ENCODE data around the gene EAF1. TPM values are rescaled to one million over a fixed set of nuclear protein-coding genes. Genes with fewer than 3 reads are reported as not detected.
"Not testable (repeated sequence)": the region's sequence is repeated elsewhere in the genome, so short reads cannot be mapped to it uniquely, and the experiment has no call there.

The EAF1 gene
- polyA plus RNA-seq, 3 donors: 9.0 to 44.0 (median 9.1) TPM

GRCh38 chr3:15384510-15385237 is 42.7 kb upstream of the EAF1 start:
- Histone ChIP-seq H3K36me3 (replicated peaks in 1 of 2; ENCODE audit: control insufficient read depth in 1 of 2, insufficient read depth in 2 of 2, low read length in 2 of 2) (no peaks in the 10 kb centered on the region), H2AFZ (ENCODE audit: insufficient read depth, low read depth, low read length, poor library complexity, severe bottlenecking) (no peak overlapping the region), H3K27me3 (ENCODE audit: control insufficient read depth in 2 of 2, insufficient read depth in 2 of 2, low read length in 2 of 2) (no peaks in the 10 kb centered on the region), H3K4me1 (ENCODE audit: control insufficient read depth in 1 of 2, insufficient read depth in 2 of 2, low read length in 2 of 2) (peaks cover 23 to 26% of the 10 kb centered on the region in 2 donors), H3K79me2 (ENCODE audit: insufficient read depth, low read length) (no peaks in the 10 kb centered on the region), H3K27ac (ENCODE audit: low read depth in 1 of 2, low read length in 2 of 2) (no peak overlapping the region), H4K20me1 (ENCODE audit: insufficient read depth, low read length) (no peaks in the 10 kb centered on the region), H3K4me2 (replicated peaks; ENCODE audit: extremely low read depth, low read length, poor library complexity, severe bottlenecking) (no peak overlapping the region), H3K4me3 (replicated peaks in 1 of 3; ENCODE audit: low read depth in 2 of 3, low read length in 3 of 3) (no peak overlapping the region), H3K9ac (ENCODE audit: insufficient read depth, low read length, poor library complexity, severe bottlenecking) (no peak overlapping the region), H3K9me3 (replicated peaks in 1 of 2; ENCODE audit: control insufficient read depth in 1 of 2, insufficient read depth in 1 of 2, low read length in 2 of 2) (no peaks in the 10 kb centered on the region)
- Mint-ChIP-seq H3K4me1 (peaks cover 37% of the 10 kb centered on the region), H3K4me3 (no peak overlapping the region), H3K36me3 (no peaks in the 10 kb centered on the region), H3K27me3 (ENCODE audit: low read depth in 3 of 3) (peaks cover 0 to 2% (median 1%) of the 10 kb centered on the region in 3 donors), H3K9me3 (peaks cover 0 to 7% (median 3%) of the 10 kb centered on the region in 7 donors), H3K27ac (peak overlapping the region in 6 of 7 donors; percentile 4 to 75 (median 25))
- TF ChIP-seq CTCF (IDR thresholded peaks at IDR 0.05): no peak
- no peak for DNase-seq
- intact Hi-C loops (cut with micrococcal nuclease): no loop called here
- WGBS (ENCODE audit: insufficient coverage): 100% methylated on average over 2 of the region's 4 CpGs

- H3K4me2 ChIP-seq (replicated peaks; ENCODE audit: extremely low read depth, low read length, poor library complexity, severe bottlenecking); H3K9ac ChIP-seq (ENCODE audit: insufficient read depth, low read length, poor library complexity, severe bottlenecking); H3K27me3 Mint-ChIP-seq (ENCODE audit: low read depth in 3 of 3); H3K9me3 ChIP-seq (replicated peaks in 1 of 2; ENCODE audit: control insufficient read depth in 1 of 2, insufficient read depth in 1 of 2, low read length in 2 of 2); H3K27ac ChIP-seq (ENCODE audit: low read depth in 1 of 2, low read length in 2 of 2); intact Hi-C loops (cut with micrococcal nuclease); H3K27me3 ChIP-seq (ENCODE audit: control insufficient read depth in 2 of 2, insufficient read depth in 2 of 2, low read length in 2 of 2); H2AFZ ChIP-seq (ENCODE audit: insufficient read depth, low read depth, low read length, poor library complexity, severe bottlenecking); H3K4me3 ChIP-seq (replicated peaks in 1 of 3; ENCODE audit: low read depth in 2 of 3, low read length in 3 of 3); H3K36me3 Mint-ChIP-seq; H3K36me3 ChIP-seq (replicated peaks in 1 of 2; ENCODE audit: control insufficient read depth in 1 of 2, insufficient read depth in 2 of 2, low read length in 2 of 2); H3K9me3 Mint-ChIP-seq; H3K79me2 ChIP-seq (ENCODE audit: insufficient read depth, low read length); H3K4me3 Mint-ChIP-seq; DNase-seq; H4K20me1 ChIP-seq (ENCODE audit: insufficient read depth, low read length): not testable (repeated sequence)
- H3K4me1 Mint-ChIP-seq: peaks cover 37% of the 10 kb centered on the region
- WGBS (ENCODE audit: insufficient coverage): 72% methylated on average over 4 of the region's 10 CpGs
- H3K4me1 ChIP-seq (ENCODE audit: control insufficient read depth in 1 of 2, insufficient read depth in 2 of 2, low read length in 2 of 2): peaks cover 23 to 26% of the 10 kb centered on the region in 2 donors
- peak overlapping the region in 5 of 7 donors; percentile 24 to 75 (median 32) for H3K27ac Mint-ChIP-seq
Observed at GRCh38 chr3:15385238-15385695, 42.1 kb upstream of the EAF1 start.

All from CD14-positive monocyte (primary cell).